ENCODE measurements around the gene CFH.
"Not testable (repeated sequence)": the region's sequence is repeated elsewhere in the genome, so short reads cannot be mapped to it uniquely, and the experiment has no call there.

CFH gene

GRCh38 chr1:196698993-196699392 lies 47.1 kb downstream of the CFH start:
- Histone ChIP-seq H2AFZ (ENCODE audit: low read depth, low read length) (no peak overlapping the region), H3K27ac (ENCODE audit: low read length) (no peak overlapping the region), H3K4me2 (ENCODE audit: insufficient read depth, low read length) (no peak overlapping the region), H3K27me3 (ENCODE audit: insufficient read depth, low read length, poor library complexity) (no peaks in the 10 kb centered on the region), H3K9me3 (ENCODE audit: insufficient read depth, low read length, severe bottlenecking) (no peaks in the 10 kb centered on the region), H3K36me3 (ENCODE audit: insufficient read depth, low read length) (peaks cover 32% of the 10 kb centered on the region), H3K79me2 (ENCODE audit: insufficient read depth, low read length) (no peaks in the 10 kb centered on the region), H3K4me1 (ENCODE audit: insufficient read depth, low read length) (no peaks in the 10 kb centered on the region), H3K4me3 (ENCODE audit: low read depth in 1 of 2, low read length in 2 of 2) (no peak overlapping the region), H3K9ac (ENCODE audit: low read depth, low read length) (no peak overlapping the region), H4K20me1 (ENCODE audit: insufficient read depth, low read length) (no peaks in the 10 kb centered on the region)
- TF ChIP-seq EZH2 (IDR thresholded peaks at IDR 0.05; ENCODE audit: borderline replicate concordance, low read depth, low read length, severe bottlenecking), result no peak
- no peak for TF ChIP-seq CTCF (IDR thresholded peaks at IDR 0.05; ENCODE audit: borderline replicate concordance, extremely low read depth, low read length, poor library complexity, severe bottlenecking)
- ATAC-seq (ENCODE audit: insufficient read depth, low read depth) (no peak), DNase-seq (no peak)

GRCh38 chr1:196701144-196701543 lies 49.3 kb downstream of the CFH start:
- no peak overlapping the region for H3K4me2 ChIP-seq (ENCODE audit: insufficient read depth, low read length)
- peaks cover 44% of the 10 kb centered on the region for H3K36me3 ChIP-seq (ENCODE audit: insufficient read depth, low read length)
- H3K4me1 ChIP-seq (ENCODE audit: insufficient read depth, low read length), result no peaks in the 10 kb centered on the region
- no peaks in the 10 kb centered on the region for H3K27me3 ChIP-seq (ENCODE audit: insufficient read depth, low read length, poor library complexity)
- no peak for DNase-seq
- H3K4me3 ChIP-seq (ENCODE audit: low read depth in 1 of 2, low read length in 2 of 2), result no peak overlapping the region
- ATAC-seq (ENCODE audit: insufficient read depth, low read depth), result no peak
- no peak overlapping the region for H2AFZ ChIP-seq (ENCODE audit: low read depth, low read length)
- H3K9me3 ChIP-seq (ENCODE audit: insufficient read depth, low read length, severe bottlenecking), result no peaks in the 10 kb centered on the region
- H4K20me1 ChIP-seq (ENCODE audit: insufficient read depth, low read length), result no peaks in the 10 kb centered on the region
- H3K9ac ChIP-seq (ENCODE audit: low read depth, low read length), result no peak overlapping the region
- H3K27ac ChIP-seq (ENCODE audit: low read length), result no peak overlapping the region
- no peaks in the 10 kb centered on the region for H3K79me2 ChIP-seq (ENCODE audit: insufficient read depth, low read length)
- TF ChIP-seq CTCF (IDR thresholded peaks at IDR 0.05; ENCODE audit: borderline replicate concordance, extremely low read depth, low read length, poor library complexity, severe bottlenecking), result no peak
- TF ChIP-seq EZH2 (IDR thresholded peaks at IDR 0.05; ENCODE audit: borderline replicate concordance, low read depth, low read length, severe bottlenecking), result no peak

GRCh38 chr1:196709892-196710291 lies 58.0 kb downstream of the CFH start:
- not testable (repeated sequence) for H3K4me1 ChIP-seq (ENCODE audit: insufficient read depth, low read length); H3K27me3 ChIP-seq (ENCODE audit: insufficient read depth, low read length, poor library complexity); H3K79me2 ChIP-seq (ENCODE audit: insufficient read depth, low read length); H3K9ac ChIP-seq (ENCODE audit: low read depth, low read length); H3K4me3 ChIP-seq (ENCODE audit: low read depth in 1 of 2, low read length in 2 of 2); H2AFZ ChIP-seq (ENCODE audit: low read depth, low read length); H3K9me3 ChIP-seq (ENCODE audit: insufficient read depth, low read length, severe bottlenecking); H3K4me2 ChIP-seq (ENCODE audit: insufficient read depth, low read length); H4K20me1 ChIP-seq (ENCODE audit: insufficient read depth, low read length); DNase-seq; H3K27ac ChIP-seq (ENCODE audit: low read length)
- peaks cover 14% of the 10 kb centered on the region; the same call in 1 of the 2 replicates for H3K36me3 ChIP-seq (ENCODE audit: insufficient read depth, low read length)
- peak; percentile 40; the same call in 2 of the 3 replicates for ATAC-seq (ENCODE audit: insufficient read depth, low read depth)

GRCh38 chr1:196717868-196718267 lies 66.0 kb downstream of the CFH start:
- Histone ChIP-seq H3K79me2 (ENCODE audit: insufficient read depth, low read length) (no peaks in the 10 kb centered on the region), H3K4me2 (ENCODE audit: insufficient read depth, low read length) (no peak overlapping the region), H3K27ac (ENCODE audit: low read length) (no peak overlapping the region), H3K4me3 (ENCODE audit: low read depth in 1 of 2, low read length in 2 of 2) (no peak overlapping the region), H3K36me3 (ENCODE audit: insufficient read depth, low read length) (peaks cover 21% of the 10 kb centered on the region; the same call in 1 of the 2 replicates), H4K20me1 (ENCODE audit: insufficient read depth, low read length) (no peaks in the 10 kb centered on the region), H3K9ac (ENCODE audit: low read depth, low read length) (no peak overlapping the region), H3K27me3 (ENCODE audit: insufficient read depth, low read length, poor library complexity) (no peaks in the 10 kb centered on the region), H3K9me3 (ENCODE audit: insufficient read depth, low read length, severe bottlenecking) (no peaks in the 10 kb centered on the region), H3K4me1 (ENCODE audit: insufficient read depth, low read length) (no peaks in the 10 kb centered on the region), H2AFZ (ENCODE audit: low read depth, low read length) (no peak overlapping the region)
- no peak for TF ChIP-seq EZH2 (IDR thresholded peaks at IDR 0.05; ENCODE audit: borderline replicate concordance, low read depth, low read length, severe bottlenecking)
- TF ChIP-seq CTCF (IDR thresholded peaks at IDR 0.05; ENCODE audit: borderline replicate concordance, extremely low read depth, low read length, poor library complexity, severe bottlenecking), result no peak
- DNase-seq, result no peak
- no peak for ATAC-seq (ENCODE audit: insufficient read depth, low read depth)
